HG02981 (cell line): ENCODE measurements around the gene MLYCD.
"Not testable (repeated sequence)": the region's sequence is repeated elsewhere in the genome, so short reads cannot be mapped to it uniquely, and the experiment has no call there.

Experiments
- ATAC-seq: cut with Tn5 transposase; IDR thresholded peaks from one replicate; pipeline ENCODE4 v1.9.1; 2021; ENCODE audit warnings: mild to moderate bottlenecking, moderate library complexity; ENCODE audit not compliant: unreplicated experiment

MLYCD gene

GRCh38 chr16:83939266-83939855 is 40.4 kb downstream of the MLYCD start:
- no peak for ATAC-seq

GRCh38 chr16:83940119-83940518 is 41.2 kb downstream of the MLYCD start:
- no peak for ATAC-seq

- no peak for ATAC-seq
Measured at GRCh38 chr16:83940630-83941378, 41.9 kb downstream of the MLYCD start.

- ATAC-seq: not testable (repeated sequence)
Measured at GRCh38 chr16:83941546-83941945, 42.6 kb downstream of the MLYCD start.

GRCh38 chr16:83942074-83942473 is 43.2 kb downstream of the MLYCD start:
- no peak for ATAC-seq

- no peak for ATAC-seq
Measured at GRCh38 chr16:83942815-83943515, 44.0 kb downstream of the MLYCD start.

- no peak for ATAC-seq
Measured at GRCh38 chr16:83943516-83944050, 44.7 kb downstream of the MLYCD start.

GRCh38 chr16:83945587-83945986 is 46.7 kb downstream of the MLYCD start:
- no peak for ATAC-seq

GRCh38 chr16:83946154-83946780 is 47.4 kb downstream of the MLYCD start:
- no peak for ATAC-seq

- ATAC-seq: no peak
Measured at GRCh38 chr16:83946781-83947566, 48.1 kb downstream of the MLYCD start.

- ATAC-seq: no peak
Measured at GRCh38 chr16:83947642-83948234, 48.8 kb downstream of the MLYCD start.

- ATAC-seq: no peak
Measured at GRCh38 chr16:83948914-83949723, 50.2 kb downstream of the MLYCD start.

GRCh38 chr16:83949724-83950001 is 50.7 kb downstream of the MLYCD start:
- no peak for ATAC-seq

- ATAC-seq: not testable (repeated sequence)
Measured at GRCh38 chr16:83950862-83951399, 52.0 kb downstream of the MLYCD start.

GRCh38 chr16:83951544-83951943 is 52.6 kb downstream of the MLYCD start:
- ATAC-seq: no peak

GRCh38 chr16:83952587-83952939 is 53.6 kb downstream of the MLYCD start:
- ATAC-seq: no peak

GRCh38 chr16:83952940-83953795 is 54.3 kb downstream of the MLYCD start, which contains the start of gene OSGIN1:
Gene OSGIN1 (plus strand): TSS chr16:83953240. CDS start chr16:83957672, 4,432 bp downstream.
- ATAC-seq: peak; percentile 88
